Uterus (tissue), 4 donors: ENCODE data around the gene ATP10D. TPM values are rescaled to one million over a fixed set of nuclear protein-coding genes. Genes with fewer than 3 reads are reported as not detected.

Experiments used
- DNase-seq, 2 donors: peaks; one replicate each; pipeline ENCODE4 v3.0.0-alpha.2; 2019 to 2020
- H3K27ac ChIP-seq, 2 donors: fragments of 200-600 bp; sonication (generic); 1 replicate in 1 of 2; 2 replicates in 1 of 2; pipeline ENCODE4 v1.5.1; 2016 to 2018
- H3K27me3 ChIP-seq, 2 donors: fragments of 200-600 bp; sonication (generic); one replicate each; pipeline ENCODE4 v1.5.1; 2018 to 2019; ENCODE audit warnings: control low read depth in 1 of 2
- H3K36me3 ChIP-seq, 2 donors: fragments of 200-600 bp; sonication (generic); one replicate each; pipeline ENCODE4 v1.5.1; 2019; ENCODE audit warnings: control low read depth in 1 of 2
- H3K4me1 ChIP-seq, 2 donors: fragments of 200-600 bp; sonication (generic); one replicate each; pipeline ENCODE4 v1.5.1; 2018 to 2019; ENCODE audit warnings: control low read depth in 1 of 2
- H3K4me3 ChIP-seq, 2 donors: fragments of 200-600 bp; sonication (generic); 1 replicate in 1 of 2; 2 replicates in 1 of 2; pipeline ENCODE4 v1.5.1; 2018 to 2019; ENCODE audit warnings: mild to moderate bottlenecking in 1 of 2
- H3K9me3 ChIP-seq, 2 donors: fragments of 200-600 bp; sonication (generic); one replicate each; pipeline ENCODE4 v1.5.1; 2019; ENCODE audit warnings: control low read depth in 1 of 2
- CTCF ChIP-seq, 4 experiments: fragments of 200-600 bp in 2 of 4; fragments of 450-650 bp in 2 of 4; sonication (generic) in 2 of 4; IDR thresholded peaks; one replicate each; pipeline ENCODE4 v1.5.1; 2016 to 2019; ENCODE audit warnings: antibody characterized with exemption in 4 of 4, mild to moderate bottlenecking in 2 of 4, moderate library complexity in 1 of 4
- POLR2A ChIP-seq, 2 donors: fragments of 450-650 bp; IDR thresholded peaks; one replicate each; pipeline ENCODE4 v1.6.1; 2016; ENCODE audit warnings: antibody characterized with exemption in 2 of 2, mild to moderate bottlenecking in 1 of 2, moderate library complexity in 1 of 2
- intact Hi-C: fragments of 100-400 bp; cut with DNase I; formaldehyde crosslinking; loops from one replicate; pipeline ENCODE4 v1.15.1; 2023; ENCODE audit warnings: low total_unique reads
- total RNA-seq, 4 donors: library from RNA; depleted of rRNA in 3 of 4; stranded (reverse); fragments of >200 nt in 3 of 4; gene quantifications; one replicate each; pipeline versions ENCODE4 v1.1.0 to v1.2.4, GENCODE V29; 2014 to 2023
- donor health status: DM: yes; HTN: yes; CAD: no.

ATP10D gene
- total RNA-seq, 4 donors from 2014 or later = 17.4 to 52.6 (median 27.3) TPM

GRCh38 chr4:47494124-47494430, 9.0 kb downstream of the ATP10D start:
- Histone ChIP-seq H3K27ac (peak overlapping the region in 1 of 2 donors; percentile 38), H3K9me3 (no peaks in the 10 kb centered on the region), H3K4me1 (peaks cover 4 to 5% of the 10 kb centered on the region in 2 donors), H3K27me3 (no peaks in the 10 kb centered on the region), H3K36me3 (no peaks in the 10 kb centered on the region), H3K4me3 (no peak overlapping the region)
- no peak for DNase-seq
- no peak for TF ChIP-seq CTCF (IDR thresholded peaks at IDR 0.05)
- TF ChIP-seq POLR2A (IDR thresholded peaks at IDR 0.05) = no peak
- intact Hi-C loops = no loop called here

GRCh38 chr4:47498899-47499298, 13.8 kb downstream of the ATP10D start:
- H3K27ac ChIP-seq = peak overlapping the region in 1 of 2 donors; percentile 68
- H3K36me3 ChIP-seq = no peaks in the 10 kb centered on the region
- H3K4me1 ChIP-seq = peaks cover 0 to 5% of the 10 kb centered on the region in 2 donors
- no peaks in the 10 kb centered on the region for H3K9me3 ChIP-seq
- no peak for DNase-seq
- intact Hi-C loops = no loop called here
- H3K4me3 ChIP-seq = no peak overlapping the region
- no peaks in the 10 kb centered on the region for H3K27me3 ChIP-seq
- no peak for TF ChIP-seq CTCF (IDR thresholded peaks at IDR 0.05)
- TF ChIP-seq POLR2A (IDR thresholded peaks at IDR 0.05) = no peak

- H3K4me3 ChIP-seq = no peak overlapping the region
- intact Hi-C loops = no loop called here
- no peaks in the 10 kb centered on the region for H3K27me3 ChIP-seq
- H3K27ac ChIP-seq = peak overlapping the region in 1 of 2 donors; percentile 68
- no peak for DNase-seq
- TF ChIP-seq CTCF (IDR thresholded peaks at IDR 0.05) (no peak), POLR2A (IDR thresholded peaks at IDR 0.05) (no peak)
- peaks cover 0 to 5% of the 10 kb centered on the region in 2 donors for H3K4me1 ChIP-seq
- no peaks in the 10 kb centered on the region for H3K9me3 ChIP-seq
- no peaks in the 10 kb centered on the region for H3K36me3 ChIP-seq
Observed at GRCh38 chr4:47499700-47500099, 14.6 kb downstream of the ATP10D start.

- H3K27ac ChIP-seq = no peak overlapping the region
- H3K27me3 ChIP-seq = no peaks in the 10 kb centered on the region
- H3K4me3 ChIP-seq = no peak overlapping the region
- no peak for DNase-seq
- intact Hi-C loops = no loop called here
- H3K36me3 ChIP-seq = no peaks in the 10 kb centered on the region
- H3K4me1 ChIP-seq = peaks cover 0 to 5% of the 10 kb centered on the region in 2 donors
- H3K9me3 ChIP-seq = no peaks in the 10 kb centered on the region
- TF ChIP-seq POLR2A (IDR thresholded peaks at IDR 0.05) (no peak), CTCF (IDR thresholded peaks at IDR 0.05) (no peak)
Observed at GRCh38 chr4:47500776-47501175, 15.7 kb downstream of the ATP10D start.

- H3K36me3 ChIP-seq = no peaks in the 10 kb centered on the region
- no peak overlapping the region for H3K27ac ChIP-seq
- intact Hi-C loops = no loop called here
- no peaks in the 10 kb centered on the region for H3K9me3 ChIP-seq
- no peak overlapping the region for H3K4me3 ChIP-seq
- no peaks in the 10 kb centered on the region for H3K4me1 ChIP-seq
- no peaks in the 10 kb centered on the region for H3K27me3 ChIP-seq
- DNase-seq = no peak
- TF ChIP-seq POLR2A (IDR thresholded peaks at IDR 0.05) (no peak), CTCF (IDR thresholded peaks at IDR 0.05) (no peak)
Observed at GRCh38 chr4:47505147-47505546, 20.1 kb downstream of the ATP10D start.
